Head of caudate nucleus (tissue), 42 donors: ENCODE measurements around the gene CEP57L1.

Source experiments
- DNase-seq, 42 donors: peaks; one replicate each; pipeline versions ENCODE4 v3.0.0 to v3.0.0-alpha.2; 2020 to 2021; ENCODE audit warnings: mixed read lengths in 7 of 42
- intact Hi-C: fragments of 100-400 bp; cut with DNase I; formaldehyde crosslinking; loops from one replicate; pipeline ENCODE4 v1.15.0; 2022

Gene CEP57L1

GRCh38 chr6:109192865-109193264 is 97.6 kb downstream of the CEP57L1 start:
- no peak for DNase-seq
- intact Hi-C loops: no loop called here

- intact Hi-C loops: no loop called here
- no peak for DNase-seq
These were observed 99.6 kb downstream of the CEP57L1 start for GRCh38 chr6:109194880-109195279.

- intact Hi-C loops: no loop called here
These were observed 101.8 kb downstream of the CEP57L1 start for GRCh38 chr6:109197061-109197460.

GRCh38 chr6:109202409-109203264 is 107.3 kb downstream of the CEP57L1 start:
- intact Hi-C loops: no loop called here
- DNase-seq: no peak

More at GRCh38 chr6:109197061-109197460, 101.8 kb downstream of the CEP57L1 start:
- no peak for DNase-seq

- no peak for DNase-seq
- intact Hi-C loops: no loop called here
These were observed 109.2 kb downstream of the CEP57L1 start for GRCh38 chr6:109204511-109204910.

GRCh38 chr6:109212683-109213082 is 117.4 kb downstream of the CEP57L1 start:
- no peak for DNase-seq
- intact Hi-C loops: no loop called here
